Measurements from ENCODE around the gene WASF2. TPM values are rescaled to one million over a fixed set of nuclear protein-coding genes. Genes with fewer than 3 reads are reported as not detected.

The WASF2 gene
- total and polyA plus RNA-seq, 2 of the 13 experiments (the other 11 are each of a cell fraction or from before 2014, with no cell fraction given) = 10.4 to 27.7 TPM

DNA sequence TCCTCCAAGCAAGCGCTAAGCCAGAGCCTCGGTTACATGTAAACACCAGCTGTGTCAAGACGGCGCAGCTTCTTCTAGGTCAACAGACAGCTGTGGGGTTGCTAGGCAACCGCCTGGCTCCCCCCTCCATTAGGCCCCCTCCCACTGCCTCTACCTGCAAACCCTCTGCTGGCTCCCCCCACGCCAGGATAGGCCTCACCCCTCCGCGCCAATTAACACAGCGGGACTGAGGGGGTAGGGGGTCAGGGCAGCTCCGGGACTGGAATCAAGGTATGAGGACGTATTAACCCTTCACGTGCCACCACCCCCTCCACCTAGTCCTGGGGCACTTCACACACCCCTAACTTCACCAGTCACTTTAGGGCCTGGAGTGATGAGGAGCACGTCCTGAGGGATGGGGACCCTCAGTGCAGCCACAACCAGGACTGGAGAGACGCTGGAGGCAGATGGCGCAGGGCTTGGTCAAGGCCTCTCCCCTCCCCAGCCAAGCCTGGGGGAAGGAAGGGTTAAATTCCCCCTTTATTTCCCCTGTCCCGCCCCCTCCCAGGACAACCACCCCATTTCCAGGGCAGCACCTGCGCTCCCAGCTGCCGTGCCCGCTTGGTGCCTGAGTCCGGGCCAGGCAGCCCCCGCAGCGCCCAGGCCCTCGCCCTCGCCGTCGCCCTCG is 37.4 kb upstream of the WASF2 start (continued):
- TF ChIP-seq, protein P1, sequence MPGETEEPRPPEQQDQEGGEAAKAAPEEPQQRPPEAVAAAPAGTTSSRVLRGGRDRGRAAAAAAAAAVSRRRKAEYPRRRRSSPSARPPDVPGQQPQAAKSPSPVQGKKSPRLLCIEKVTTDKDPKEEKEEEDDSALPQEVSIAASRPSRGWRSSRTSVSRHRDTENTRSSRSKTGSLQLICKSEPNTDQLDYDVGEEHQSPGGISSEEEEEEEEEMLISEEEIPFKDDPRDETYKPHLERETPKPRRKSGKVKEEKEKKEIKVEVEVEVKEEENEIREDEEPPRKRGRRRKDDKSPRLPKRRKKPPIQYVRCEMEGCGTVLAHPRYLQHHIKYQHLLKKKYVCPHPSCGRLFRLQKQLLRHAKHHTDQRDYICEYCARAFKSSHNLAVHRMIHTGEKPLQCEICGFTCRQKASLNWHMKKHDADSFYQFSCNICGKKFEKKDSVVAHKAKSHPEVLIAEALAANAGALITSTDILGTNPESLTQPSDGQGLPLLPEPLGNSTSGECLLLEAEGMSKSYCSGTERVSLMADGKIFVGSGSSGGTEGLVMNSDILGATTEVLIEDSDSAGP (CRISPR knock-in tag; IDR thresholded peaks at IDR 0.05; ENCODE audit: borderline replicate concordance) = no peak
- TF ChIP-seq ZNF331 (CRISPR knock-in tag; IDR thresholded peaks at IDR 0.05) = no peak
- no peak for TF ChIP-seq PCBP2 (optimal IDR thresholded peaks at IDR 0.05; ENCODE audit: low read depth, low read length, poor library complexity, severe bottlenecking)
- TF ChIP-seq ZSCAN29 (CRISPR knock-in tag; conservative IDR thresholded peaks at IDR 0.05) = no peak
- no peak for TF ChIP-seq NFRKB (IDR thresholded peaks at IDR 0.05)
- TF ChIP-seq RFXANK (CRISPR knock-in tag; IDR thresholded peaks at IDR 0.05) = no peak
- TF ChIP-seq, protein P2, sequence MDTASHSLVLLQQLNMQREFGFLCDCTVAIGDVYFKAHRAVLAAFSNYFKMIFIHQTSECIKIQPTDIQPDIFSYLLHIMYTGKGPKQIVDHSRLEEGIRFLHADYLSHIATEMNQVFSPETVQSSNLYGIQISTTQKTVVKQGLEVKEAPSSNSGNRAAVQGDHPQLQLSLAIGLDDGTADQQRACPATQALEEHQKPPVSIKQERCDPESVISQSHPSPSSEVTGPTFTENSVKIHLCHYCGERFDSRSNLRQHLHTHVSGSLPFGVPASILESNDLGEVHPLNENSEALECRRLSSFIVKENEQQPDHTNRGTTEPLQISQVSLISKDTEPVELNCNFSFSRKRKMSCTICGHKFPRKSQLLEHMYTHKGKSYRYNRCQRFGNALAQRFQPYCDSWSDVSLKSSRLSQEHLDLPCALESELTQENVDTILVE (CRISPR knock-in tag; IDR thresholded peaks at IDR 0.05) = no peak
- TF ChIP-seq, protein P3, sequence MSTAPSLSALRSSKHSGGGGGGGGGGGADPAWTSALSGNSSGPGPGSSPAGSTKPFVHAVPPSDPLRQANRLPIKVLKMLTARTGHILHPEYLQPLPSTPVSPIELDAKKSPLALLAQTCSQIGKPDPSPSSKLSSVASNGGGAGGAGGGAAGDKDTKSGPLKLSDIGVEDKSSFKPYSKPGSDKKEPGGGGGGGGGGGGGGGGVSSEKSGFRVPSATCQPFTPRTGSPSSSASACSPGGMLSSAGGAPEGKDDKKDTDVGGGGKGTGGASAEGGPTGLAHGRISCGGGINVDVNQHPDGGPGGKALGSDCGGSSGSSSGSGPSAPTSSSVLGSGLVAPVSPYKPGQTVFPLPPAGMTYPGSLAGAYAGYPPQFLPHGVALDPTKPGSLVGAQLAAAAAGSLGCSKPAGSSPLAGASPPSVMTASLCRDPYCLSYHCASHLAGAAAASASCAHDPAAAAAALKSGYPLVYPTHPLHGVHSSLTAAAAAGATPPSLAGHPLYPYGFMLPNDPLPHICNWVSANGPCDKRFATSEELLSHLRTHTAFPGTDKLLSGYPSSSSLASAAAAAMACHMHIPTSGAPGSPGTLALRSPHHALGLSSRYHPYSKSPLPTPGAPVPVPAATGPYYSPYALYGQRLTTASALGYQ (CRISPR knock-in tag; IDR thresholded peaks at IDR 0.05) = no peak
- TF ChIP-seq KDM1A (CRISPR knock-in tag; IDR thresholded peaks at IDR 0.05) = no peak
- TF ChIP-seq, protein P4, sequence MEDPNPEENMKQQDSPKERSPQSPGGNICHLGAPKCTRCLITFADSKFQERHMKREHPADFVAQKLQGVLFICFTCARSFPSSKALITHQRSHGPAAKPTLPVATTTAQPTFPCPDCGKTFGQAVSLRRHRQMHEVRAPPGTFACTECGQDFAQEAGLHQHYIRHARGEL (CRISPR knock-in tag; IDR thresholded peaks at IDR 0.05) = no peak
- TF ChIP-seq CHCHD3 (CRISPR knock-in tag; IDR thresholded peaks at IDR 0.05) = 0 out of 2 replicates have a peak, but pooled peaks have one; percentile 23
- TF ChIP-seq ZNF30 (CRISPR knock-in tag; IDR thresholded peaks at IDR 0.05) = no peak
- no peak; the same call in 1 of the 2 replicates for TF ChIP-seq KDM2A (CRISPR knock-in tag; IDR thresholded peaks at IDR 0.05; ENCODE audit: borderline replicate concordance, low read depth)
- TF ChIP-seq HDAC1 (CRISPR knock-in tag; IDR thresholded peaks at IDR 0.05) = peak; percentile 52
- TF ChIP-seq SETDB1 (CRISPR knock-in tag; IDR thresholded peaks at IDR 0.05; ENCODE audit: borderline replicate concordance) = no peak
- TF ChIP-seq, protein P5, sequence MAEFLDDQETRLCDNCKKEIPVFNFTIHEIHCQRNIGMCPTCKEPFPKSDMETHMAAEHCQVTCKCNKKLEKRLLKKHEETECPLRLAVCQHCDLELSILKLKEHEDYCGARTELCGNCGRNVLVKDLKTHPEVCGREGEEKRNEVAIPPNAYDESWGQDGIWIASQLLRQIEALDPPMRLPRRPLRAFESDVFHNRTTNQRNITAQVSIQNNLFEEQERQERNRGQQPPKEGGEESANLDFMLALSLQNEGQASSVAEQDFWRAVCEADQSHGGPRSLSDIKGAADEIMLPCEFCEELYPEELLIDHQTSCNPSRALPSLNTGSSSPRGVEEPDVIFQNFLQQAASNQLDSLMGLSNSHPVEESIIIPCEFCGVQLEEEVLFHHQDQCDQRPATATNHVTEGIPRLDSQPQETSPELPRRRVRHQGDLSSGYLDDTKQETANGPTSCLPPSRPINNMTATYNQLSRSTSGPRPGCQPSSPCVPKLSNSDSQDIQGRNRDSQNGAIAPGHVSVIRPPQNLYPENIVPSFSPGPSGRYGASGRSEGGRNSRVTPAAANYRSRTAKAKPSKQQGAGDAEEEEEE (CRISPR knock-in tag; IDR thresholded peaks at IDR 0.05; ENCODE audit: borderline replicate concordance) = no peak
- TF ChIP-seq, protein P6, sequence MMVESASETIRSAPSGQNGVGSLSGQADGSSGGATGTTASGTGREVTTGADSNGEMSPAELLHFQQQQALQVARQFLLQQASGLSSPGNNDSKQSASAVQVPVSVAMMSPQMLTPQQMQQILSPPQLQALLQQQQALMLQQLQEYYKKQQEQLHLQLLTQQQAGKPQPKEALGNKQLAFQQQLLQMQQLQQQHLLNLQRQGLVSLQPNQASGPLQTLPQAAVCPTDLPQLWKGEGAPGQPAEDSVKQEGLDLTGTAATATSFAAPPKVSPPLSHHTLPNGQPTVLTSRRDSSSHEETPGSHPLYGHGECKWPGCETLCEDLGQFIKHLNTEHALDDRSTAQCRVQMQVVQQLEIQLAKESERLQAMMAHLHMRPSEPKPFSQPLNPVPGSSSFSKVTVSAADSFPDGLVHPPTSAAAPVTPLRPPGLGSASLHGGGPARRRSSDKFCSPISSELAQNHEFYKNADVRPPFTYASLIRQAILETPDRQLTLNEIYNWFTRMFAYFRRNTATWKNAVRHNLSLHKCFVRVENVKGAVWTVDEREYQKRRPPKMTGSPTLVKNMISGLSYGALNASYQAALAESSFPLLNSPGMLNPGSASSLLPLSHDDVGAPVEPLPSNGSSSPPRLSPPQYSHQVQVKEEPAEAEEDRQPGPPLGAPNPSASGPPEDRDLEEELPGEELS (CRISPR knock-in tag; IDR thresholded peaks at IDR 0.05) = peak; percentile 48; the same call in 1 of the 2 replicates
- TF ChIP-seq NONO (IDR thresholded peaks at IDR 0.05) = no peak
- no peak for TF ChIP-seq NONO (CRISPR knock-in tag; conservative IDR thresholded peaks at IDR 0.05)
- no peak for TF ChIP-seq TBL1XR1 (IDR thresholded peaks at IDR 0.05; ENCODE audit: borderline replicate concordance, low read length, partially characterized antibody)
- TF ChIP-seq RFXAP (CRISPR knock-in tag; IDR thresholded peaks at IDR 0.05; ENCODE audit: borderline replicate concordance) = no peak
- no peak for TF ChIP-seq ZNF878 (CRISPR knock-in tag; IDR thresholded peaks at IDR 0.05)
